ENCODE results near the gene ZNF768.
A peak's percentile ranks its signal among the peaks of the same experiment; 100 is the strongest.

Gene ZNF768

DNA sequence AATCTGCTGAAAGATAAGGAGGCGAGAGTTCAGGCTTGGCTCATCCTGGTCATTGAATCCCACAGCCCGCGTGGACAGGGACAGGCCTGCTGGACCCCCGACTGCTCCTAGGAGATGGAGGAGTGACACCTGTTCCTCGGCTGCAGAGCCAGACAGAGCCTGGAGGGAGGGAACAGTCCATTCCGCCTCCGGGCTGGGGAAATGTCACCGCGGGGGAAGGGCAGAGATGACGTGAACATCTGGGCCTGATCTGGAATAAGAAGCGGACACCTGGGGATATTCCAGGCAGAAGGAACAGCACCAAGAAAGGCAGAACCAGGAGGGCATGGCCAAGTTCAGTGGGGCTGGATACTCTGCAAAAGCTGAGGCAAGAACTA is 6.8 kb upstream of the ZNF768 start:
- Histone ChIP-seq H3K4me3 (ENCODE audit: low read depth in 1 of 2, low read length in 2 of 2) (peak overlapping the region in 1 of 2 experiments; percentile 71; a peak in 2 of 4 replicates), H3K79me2 (ENCODE audit: insufficient read depth, low read length) (peaks cover 50% of the 10 kb centered on the region), H4K20me1 (ENCODE audit: insufficient read depth, low read length) (no peaks in the 10 kb centered on the region), H2AFZ (ENCODE audit: low read depth, low read length) (no peak overlapping the region), H3K4me1 (ENCODE audit: insufficient read depth, low read length) (peaks cover 47% of the 10 kb centered on the region), H3K27me3 (ENCODE audit: insufficient read depth, low read length, poor library complexity) (no peaks in the 10 kb centered on the region), H3K9ac (ENCODE audit: low read depth, low read length) (peak overlapping the region; percentile 70), H3K36me3 (ENCODE audit: insufficient read depth, low read length) (peaks cover 43% of the 10 kb centered on the region), H3K4me2 (ENCODE audit: insufficient read depth, low read length) (peak overlapping the region; percentile 66), H3K27ac (ENCODE audit: low read length) (peak overlapping the region; percentile 49), H3K9me3 (ENCODE audit: insufficient read depth, low read length, severe bottlenecking) (no peaks in the 10 kb centered on the region)
- TF ChIP-seq, protein P1, sequence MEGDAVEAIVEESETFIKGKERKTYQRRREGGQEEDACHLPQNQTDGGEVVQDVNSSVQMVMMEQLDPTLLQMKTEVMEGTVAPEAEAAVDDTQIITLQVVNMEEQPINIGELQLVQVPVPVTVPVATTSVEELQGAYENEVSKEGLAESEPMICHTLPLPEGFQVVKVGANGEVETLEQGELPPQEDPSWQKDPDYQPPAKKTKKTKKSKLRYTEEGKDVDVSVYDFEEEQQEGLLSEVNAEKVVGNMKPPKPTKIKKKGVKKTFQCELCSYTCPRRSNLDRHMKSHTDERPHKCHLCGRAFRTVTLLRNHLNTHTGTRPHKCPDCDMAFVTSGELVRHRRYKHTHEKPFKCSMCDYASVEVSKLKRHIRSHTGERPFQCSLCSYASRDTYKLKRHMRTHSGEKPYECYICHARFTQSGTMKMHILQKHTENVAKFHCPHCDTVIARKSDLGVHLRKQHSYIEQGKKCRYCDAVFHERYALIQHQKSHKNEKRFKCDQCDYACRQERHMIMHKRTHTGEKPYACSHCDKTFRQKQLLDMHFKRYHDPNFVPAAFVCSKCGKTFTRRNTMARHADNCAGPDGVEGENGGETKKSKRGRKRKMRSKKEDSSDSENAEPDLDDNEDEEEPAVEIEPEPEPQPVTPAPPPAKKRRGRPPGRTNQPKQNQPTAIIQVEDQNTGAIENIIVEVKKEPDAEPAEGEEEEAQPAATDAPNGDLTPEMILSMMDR (IDR thresholded peaks at IDR 0.05; ENCODE audit: borderline replicate concordance, extremely low read depth, low read length, poor library complexity, severe bottlenecking), result no peak
- no peak for TF ChIP-seq EZH2 (IDR thresholded peaks at IDR 0.05; ENCODE audit: borderline replicate concordance, low read depth, low read length, severe bottlenecking)
- DNase-seq (no peak), ATAC-seq (ENCODE audit: insufficient read depth, low read depth) (no peak)

DNA sequence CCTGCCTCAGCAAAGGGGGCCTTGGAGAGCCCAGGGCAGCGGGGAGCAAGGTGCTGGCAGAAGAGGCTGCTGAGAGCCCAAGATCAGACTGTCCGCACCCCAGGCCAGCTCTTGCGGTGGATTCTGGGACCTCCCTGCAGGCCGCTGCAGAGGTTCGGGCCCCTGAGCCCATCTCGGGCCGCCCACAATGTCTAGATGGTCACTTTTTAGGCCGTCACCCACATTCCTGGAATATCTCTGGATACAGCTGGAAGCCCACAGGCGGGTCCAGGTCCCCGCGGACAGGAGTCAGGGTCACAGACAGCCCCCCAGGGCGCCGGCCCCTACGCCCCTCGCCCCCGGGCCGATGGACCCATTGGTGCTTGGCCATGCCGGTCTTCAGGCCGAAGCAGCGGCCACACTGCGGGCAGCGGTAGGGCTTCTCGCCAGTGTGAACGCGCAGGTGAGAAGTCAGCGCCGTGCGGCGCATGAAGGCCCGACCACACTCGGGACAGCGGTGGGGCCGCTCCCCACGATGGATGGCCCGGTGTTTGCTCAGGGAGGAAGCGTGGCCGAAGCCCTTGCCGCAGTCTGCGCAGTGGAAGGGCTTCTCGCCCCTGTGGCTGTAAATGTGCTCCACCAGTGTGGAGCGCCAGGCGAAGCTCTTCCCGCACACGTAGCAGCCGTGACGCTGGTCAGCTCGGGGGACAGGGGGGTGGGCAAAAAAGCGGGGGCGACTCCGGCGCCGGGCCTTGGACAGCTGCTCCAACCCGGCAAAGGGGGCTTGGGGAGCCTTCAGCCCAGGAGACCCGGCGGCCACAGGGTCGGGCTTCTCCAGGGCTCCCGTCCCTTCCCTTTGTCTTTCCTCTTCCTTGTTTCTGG is 6.1 kb upstream of the ZNF768 start:
- H3K4me1 ChIP-seq (ENCODE audit: insufficient read depth, low read length), result peaks cover 53% of the 10 kb centered on the region
- no peaks in the 10 kb centered on the region for H3K9me3 ChIP-seq (ENCODE audit: insufficient read depth, low read length, severe bottlenecking)
- no peak for TF ChIP-seq EZH2 (IDR thresholded peaks at IDR 0.05; ENCODE audit: borderline replicate concordance, low read depth, low read length, severe bottlenecking)
- TF ChIP-seq, protein P1 (IDR thresholded peaks at IDR 0.05; ENCODE audit: borderline replicate concordance, extremely low read depth, low read length, poor library complexity, severe bottlenecking), result no peak
- H3K79me2 ChIP-seq (ENCODE audit: insufficient read depth, low read length), result peaks cover 50% of the 10 kb centered on the region
- DNase-seq, result no peak
- no peaks in the 10 kb centered on the region for H4K20me1 ChIP-seq (ENCODE audit: insufficient read depth, low read length)
- peak overlapping the region; percentile 70 for H3K9ac ChIP-seq (ENCODE audit: low read depth, low read length)
- peak overlapping the region; percentile 66; the same call in 1 of the 2 replicates for H3K4me2 ChIP-seq (ENCODE audit: insufficient read depth, low read length)
- H2AFZ ChIP-seq (ENCODE audit: low read depth, low read length), result no peak overlapping the region
- no peaks in the 10 kb centered on the region for H3K27me3 ChIP-seq (ENCODE audit: insufficient read depth, low read length, poor library complexity)
- no peak for ATAC-seq (ENCODE audit: insufficient read depth, low read depth)
- H3K27ac ChIP-seq (ENCODE audit: low read length), result no peak overlapping the region; the same call in 1 of the 2 replicates
- H3K4me3 ChIP-seq (ENCODE audit: low read depth in 1 of 2, low read length in 2 of 2), result no peak overlapping the region
- H3K36me3 ChIP-seq (ENCODE audit: insufficient read depth, low read length), result peaks cover 43% of the 10 kb centered on the region

DNA sequence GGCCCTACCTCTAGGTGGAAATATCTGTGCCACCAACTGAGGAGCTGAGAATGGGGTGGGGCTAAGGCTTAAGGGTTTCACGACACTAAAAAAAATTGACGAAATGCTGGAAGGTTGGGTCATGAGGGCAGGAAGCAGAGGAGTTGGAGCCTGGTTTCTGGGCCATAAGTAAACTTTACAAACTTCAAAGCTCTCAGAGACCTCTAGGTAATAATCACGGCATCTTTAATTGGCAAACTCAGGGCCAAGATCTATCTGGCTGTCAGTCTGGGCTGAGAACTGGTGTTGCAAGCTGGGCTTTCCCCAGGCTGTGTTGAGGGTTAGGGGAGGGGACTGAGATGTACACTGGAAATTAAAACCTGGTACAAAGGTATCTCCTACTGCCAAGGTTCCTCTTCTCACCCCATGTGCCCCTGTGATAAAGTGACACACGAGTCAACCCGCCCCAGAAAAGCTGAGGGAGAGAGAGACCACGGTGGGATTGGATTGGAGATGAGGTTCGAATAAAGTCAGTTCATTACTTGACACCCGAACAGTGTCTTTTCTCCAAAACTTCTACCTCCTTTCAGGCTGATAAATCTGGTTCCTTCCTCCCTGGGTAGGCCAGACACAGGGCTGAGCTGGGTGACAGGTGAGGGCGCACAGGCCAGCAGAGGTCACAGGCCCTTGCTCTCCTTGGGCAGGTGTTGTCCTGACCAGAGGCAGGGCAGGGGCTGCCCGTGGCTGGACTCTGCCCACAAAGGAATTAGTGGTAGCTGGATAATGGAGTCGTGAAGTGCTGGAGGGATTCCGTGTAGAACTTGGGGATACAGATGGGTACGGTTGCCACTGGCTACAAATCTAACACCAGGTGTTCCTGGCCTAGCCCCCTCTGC is 4.0 kb upstream of the ZNF768 start:
- Histone ChIP-seq H3K27ac (ENCODE audit: low read length) (no peak overlapping the region), H4K20me1 (ENCODE audit: insufficient read depth, low read length) (no peaks in the 10 kb centered on the region), H3K27me3 (ENCODE audit: insufficient read depth, low read length, poor library complexity) (no peaks in the 10 kb centered on the region), H3K36me3 (ENCODE audit: insufficient read depth, low read length) (peaks cover 36% of the 10 kb centered on the region), H2AFZ (ENCODE audit: low read depth, low read length) (no peak overlapping the region), H3K79me2 (ENCODE audit: insufficient read depth, low read length) (peaks cover 33% of the 10 kb centered on the region), H3K9ac (ENCODE audit: low read depth, low read length) (no peak overlapping the region), H3K4me1 (ENCODE audit: insufficient read depth, low read length) (peaks cover 47% of the 10 kb centered on the region), H3K9me3 (ENCODE audit: insufficient read depth, low read length, severe bottlenecking) (no peaks in the 10 kb centered on the region), H3K4me3 (ENCODE audit: low read depth in 1 of 2, low read length in 2 of 2) (no peak overlapping the region), H3K4me2 (ENCODE audit: insufficient read depth, low read length) (no peak overlapping the region)
- no peak for ATAC-seq (ENCODE audit: insufficient read depth, low read depth)
- TF ChIP-seq, protein P1 (IDR thresholded peaks at IDR 0.05; ENCODE audit: borderline replicate concordance, extremely low read depth, low read length, poor library complexity, severe bottlenecking), result no peak
- no peak for TF ChIP-seq EZH2 (IDR thresholded peaks at IDR 0.05; ENCODE audit: borderline replicate concordance, low read depth, low read length, severe bottlenecking)
- DNase-seq, result no peak
